Lung (tissue), 12 donors: ENCODE results near the gene ASIC1. TPM values are rescaled to one million over a fixed set of nuclear protein-coding genes. Genes with fewer than 3 reads are reported as not detected.
A peak's percentile ranks its signal among the peaks of the same experiment; 100 is the strongest.

Experiments used
- ATAC-seq: fragments of 200-7000 bp; cut with Tn5 transposase; one replicate; pipeline ENCODE4 v1.9.1; 2020; ENCODE audit warnings: moderate number of reproducible peaks; ENCODE audit not compliant: insufficient read depth, low FRiP score
- DNase-seq, 3 donors: peaks; one replicate each; pipeline ENCODE4 v3.0.0-alpha.2; 2013 to 2017
- H3K27ac ChIP-seq, 2 donors: one replicate each; pipeline ENCODE4 v1.5.1; 2013; ENCODE audit warnings: mild to moderate bottlenecking in 2 of 2, moderate library complexity in 2 of 2, control low read depth in 1 of 2, inconsistent platforms in 1 of 2, low read depth in 1 of 2, low read length in 1 of 2
- H3K27me3 ChIP-seq, 3 donors: one replicate each; pipeline ENCODE4 v1.5.1; 2013; ENCODE audit warnings: low read length in 2 of 3; ENCODE audit not compliant: control insufficient read depth in 3 of 3, insufficient read depth in 3 of 3
- H3K36me3 ChIP-seq, 4 donors: one replicate each; pipeline ENCODE4 v1.5.1; 2013; ENCODE audit warnings: low read length in 4 of 4, mild to moderate bottlenecking in 1 of 4, moderate library complexity in 1 of 4; ENCODE audit not compliant: control insufficient read depth in 4 of 4, insufficient read depth in 4 of 4
- H3K4me1 ChIP-seq, 5 donors: one replicate each; pipeline ENCODE4 v1.5.1; 2013; ENCODE audit warnings: low read length in 5 of 5, mild to moderate bottlenecking in 2 of 5, moderate library complexity in 1 of 5; ENCODE audit not compliant: control insufficient read depth in 5 of 5, insufficient read depth in 5 of 5
- H3K4me3 ChIP-seq: one replicate; pipeline ENCODE4 v1.5.1; 2013; ENCODE audit warnings: mild to moderate bottlenecking, control low read depth, moderate library complexity
- H3K9ac ChIP-seq, 2 donors: one replicate each; pipeline ENCODE4 v1.5.1; 2013; ENCODE audit warnings: low read length in 2 of 2, control low read depth in 1 of 2; ENCODE audit not compliant: insufficient read depth in 1 of 2
- H3K9me3 ChIP-seq, 4 donors: one replicate each; pipeline ENCODE4 v1.5.1; 2013; ENCODE audit warnings: low read length in 3 of 4, mild to moderate bottlenecking in 1 of 4, moderate library complexity in 1 of 4; ENCODE audit not compliant: control insufficient read depth in 4 of 4, insufficient read depth in 3 of 4
- WGBS, 2 donors: extraction: QIAGEN DNeasy Blood & Tissue Kit; methylation state at CpG; one replicate each; pipeline ENCODE4 v1.1.7; 2013; 5-methylcytosine and 5-hydroxymethylcytosine counted together
- polyA plus RNA-seq, 2 donors: library from polyadenylated mRNA; stranded (reverse); fragments of 200-250 nt; gene quantifications; one replicate each; pipeline ENCODE4 v1.2.1, GENCODE V29; 2013
- total RNA-seq, 2 donors: library from RNA; depleted of rRNA in 1 of 2; stranded (reverse); fragments of >200 nt in 1 of 2; gene quantifications; one replicate each; pipeline ENCODE4 v1.2.1, GENCODE V29; 2014 to 2021
- TF ChIP-seq, protein P1 (sequence below): IDR thresholded peaks from 2 replicates; pipeline ENCODE4 v1.5.1; 2012; ENCODE audit warnings: mild to moderate bottlenecking; ENCODE audit errors: control extremely low read depth, extremely low read depth
- donor health status: control.
- donor health status: control.
- donor health status: Bipolar disorder and iron deficiency.
- donor health status: healthy.
- donor health status: DM: yes; HTN: yes; CAD: no.

ASIC1 gene
- total and polyA plus RNA-seq, 4 donors = 0.41 to 2.0 (median 1.3) TPM

GRCh38 chr12:50049254-50050118 lies 7.9 kb upstream of the ASIC1 start:
- no peak overlapping the region for H3K9ac ChIP-seq
- WGBS, 2 donors = 64 to 80% methylated on average over 3 of the region's 3 CpGs
- no peak overlapping the region for H3K4me3 ChIP-seq
- peaks cover 0 to 15% (median 7%) of the 10 kb centered on the region in 5 donors for H3K4me1 ChIP-seq
- no peaks in the 10 kb centered on the region for H3K27me3 ChIP-seq
- peak in 1 of 3 donors; percentile 3 for DNase-seq
- TF ChIP-seq, protein P1, sequence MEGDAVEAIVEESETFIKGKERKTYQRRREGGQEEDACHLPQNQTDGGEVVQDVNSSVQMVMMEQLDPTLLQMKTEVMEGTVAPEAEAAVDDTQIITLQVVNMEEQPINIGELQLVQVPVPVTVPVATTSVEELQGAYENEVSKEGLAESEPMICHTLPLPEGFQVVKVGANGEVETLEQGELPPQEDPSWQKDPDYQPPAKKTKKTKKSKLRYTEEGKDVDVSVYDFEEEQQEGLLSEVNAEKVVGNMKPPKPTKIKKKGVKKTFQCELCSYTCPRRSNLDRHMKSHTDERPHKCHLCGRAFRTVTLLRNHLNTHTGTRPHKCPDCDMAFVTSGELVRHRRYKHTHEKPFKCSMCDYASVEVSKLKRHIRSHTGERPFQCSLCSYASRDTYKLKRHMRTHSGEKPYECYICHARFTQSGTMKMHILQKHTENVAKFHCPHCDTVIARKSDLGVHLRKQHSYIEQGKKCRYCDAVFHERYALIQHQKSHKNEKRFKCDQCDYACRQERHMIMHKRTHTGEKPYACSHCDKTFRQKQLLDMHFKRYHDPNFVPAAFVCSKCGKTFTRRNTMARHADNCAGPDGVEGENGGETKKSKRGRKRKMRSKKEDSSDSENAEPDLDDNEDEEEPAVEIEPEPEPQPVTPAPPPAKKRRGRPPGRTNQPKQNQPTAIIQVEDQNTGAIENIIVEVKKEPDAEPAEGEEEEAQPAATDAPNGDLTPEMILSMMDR = no peak
- H3K36me3 ChIP-seq = no peaks in the 10 kb centered on the region
- H3K27ac ChIP-seq = no peak overlapping the region
- no peak for ATAC-seq
- no peaks in the 10 kb centered on the region for H3K9me3 ChIP-seq

- Histone ChIP-seq H3K4me1 (peaks cover 0 to 15% (median 7%) of the 10 kb centered on the region in 5 donors), H3K9ac (no peak overlapping the region), H3K27me3 (no peaks in the 10 kb centered on the region), H3K36me3 (no peaks in the 10 kb centered on the region), H3K4me3 (no peak overlapping the region), H3K9me3 (no peaks in the 10 kb centered on the region), H3K27ac (no peak overlapping the region)
- no peak for ATAC-seq
- TF ChIP-seq, protein P1 = no peak
- no peak for DNase-seq
- WGBS, 2 donors = 69 to 74% methylated on average over 3 of the region's 3 CpGs
Measured at GRCh38 chr12:50050119-50050385, 7.3 kb upstream of the ASIC1 start.

- DNase-seq = peak; percentile 89 to 96 (median 93)
- no peak overlapping the region for H3K27ac ChIP-seq
- 4 to 6% methylated on average over 30 to 37 of the region's 37 CpGs for WGBS, 2 donors
Measured at GRCh38 chr12:50050410-50051098, 6.8 kb upstream of the ASIC1 start.

More at GRCh38 chr12:50050410-50051098, 6.8 kb upstream of the ASIC1 start:
- TF ChIP-seq, protein P1 = no peak
- H3K27me3 ChIP-seq = peaks cover 0 to 2% (median 0%) of the 10 kb centered on the region in 3 donors
- no peaks in the 10 kb centered on the region for H3K36me3 ChIP-seq
- no peak overlapping the region for H3K9ac ChIP-seq
- no peak overlapping the region for H3K4me3 ChIP-seq
- ATAC-seq = peak; percentile 82
- H3K9me3 ChIP-seq = no peaks in the 10 kb centered on the region
- H3K4me1 ChIP-seq = peaks cover 0 to 15% (median 7%) of the 10 kb centered on the region in 5 donors
